Endothelial cell of umbilical vein (primary cell): Measurements from ENCODE around the gene RYR3. TPM values are rescaled to one million over a fixed set of nuclear protein-coding genes. Genes with fewer than 3 reads are reported as not detected.

Experiments
- BruUV-seq: library from RNA; stranded (reverse); fragments of 400-500 nt; replicated peaks from 2 replicates; lab custom pipeline; 2021; lab: Mats Ljungman, UMichigan
- CTCF ChIA-PET: fragments of 300-600, 350-600 bp; sonication (Branson Sonifier 250); formaldehyde crosslinking; loops from one replicate; lab custom pipeline; 2021; ENCODE audit warnings: antibody characterized with exemption, inconsistent platforms; lab: Charles Lee
- POLR2A ChIA-PET: fragments of 300-600, 350-600 bp; sonication (Branson Sonifier 250); formaldehyde crosslinking; loops from one replicate; lab custom pipeline; 2021; ENCODE audit warnings: antibody characterized with exemption, inconsistent platforms; lab: Charles Lee
- DNase-seq: peaks from one replicate; pipeline ENCODE4 v3.0.0-alpha.2; 2011; ENCODE audit warnings: low read depth, low spot score
- FAIRE-seq: peaks from 2 replicates; lab custom pipeline; 2011; peaks lifted over from hg19 to GRCh38; lab: Jason Lieb, UNC
- H2AFZ ChIP-seq: 2 replicates; pipeline ENCODE4 v1.6.0; 2012; ENCODE audit warnings: low read depth, low read length, control low read depth, inconsistent platforms
- H3K27ac ChIP-seq: 2 replicates; pipeline ENCODE4 v1.5.1; 2011; ENCODE audit warnings: low read depth, mild to moderate bottlenecking, control low read depth, low read length, moderate library complexity; ENCODE audit not compliant: insufficient read depth
- H3K27me3 ChIP-seq, 2 experiments: 2 replicates each; pipeline versions ENCODE4 v1.6.0 to v1.6.1; 2011; ENCODE audit warnings: low read length in 2 of 2, mixed read lengths in 1 of 2; ENCODE audit not compliant: control insufficient read depth in 2 of 2, insufficient read depth in 2 of 2
- H3K36me3 ChIP-seq, 2 experiments: 2 replicates in 1 of 2; 3 replicates in 1 of 2; pipeline ENCODE4 v1.5.1; 2011; ENCODE audit warnings: low read length in 2 of 2, mild to moderate bottlenecking in 1 of 2, moderate library complexity in 1 of 2; ENCODE audit not compliant: control insufficient read depth in 2 of 2, insufficient read depth in 2 of 2; ENCODE audit errors: extremely low read depth in 1 of 2
- H3K4me1 ChIP-seq: 3 replicates; pipeline ENCODE4 v1.5.1; 2011; ENCODE audit warnings: mild to moderate bottlenecking, low read length; ENCODE audit not compliant: control insufficient read depth, insufficient read depth; ENCODE audit errors: extremely low read depth
- H3K4me2 ChIP-seq: 2 replicates; pipeline ENCODE4 v1.6.1; 2011; ENCODE audit warnings: low read length, control low read depth, mixed read lengths; ENCODE audit not compliant: insufficient read depth
- H3K4me3 ChIP-seq, 3 experiments: fragments of 200-600 bp in 1 of 3; sonication (generic), shearing (Covaris generic) in 1 of 3; replicated peaks in 1 of 3; 2 replicates each; pipeline ENCODE4 v1.5.1; 2011 to 2016; ENCODE audit warnings: control low read depth in 3 of 3, low read length in 3 of 3, mild to moderate bottlenecking in 2 of 3, inconsistent platforms in 1 of 3, low read depth in 1 of 3, moderate library complexity in 1 of 3; ENCODE audit not compliant: insufficient read depth in 1 of 3
- H3K79me2 ChIP-seq: 2 replicates; pipeline ENCODE4 v1.6.0; 2012; ENCODE audit warnings: low read length, inconsistent platforms; ENCODE audit not compliant: control insufficient read depth, insufficient read depth
- H3K9ac ChIP-seq: replicated peaks from 2 replicates; pipeline ENCODE3; 2011; ENCODE audit warnings: low read length, control low read depth; ENCODE audit not compliant: insufficient read depth; ENCODE audit errors: extremely low read depth
- H3K9me1 ChIP-seq: replicated peaks from 3 replicates; pipeline ENCODE4 v1.6.0; 2011; ENCODE audit warnings: mild to moderate bottlenecking, low read length; ENCODE audit not compliant: control insufficient read depth, insufficient read depth; ENCODE audit errors: extremely low read depth
- H3K9me3 ChIP-seq: replicated peaks from 2 replicates; pipeline ENCODE4 v1.5.1; 2012; ENCODE audit warnings: low read length, inconsistent platforms; ENCODE audit not compliant: control insufficient read depth, insufficient read depth
- H4K20me1 ChIP-seq: replicated peaks from 2 replicates; pipeline ENCODE3; 2011; ENCODE audit warnings: mild to moderate bottlenecking, low read length; ENCODE audit not compliant: control insufficient read depth, insufficient read depth; ENCODE audit errors: extremely low read depth
- EZH2 ChIP-seq: IDR thresholded peaks from 2 replicates; pipeline ENCODE4 v1.6.1; 2012; ENCODE audit warnings: borderline replicate concordance, low read depth, mild to moderate bottlenecking, moderate library complexity, low read length, inconsistent platforms; ENCODE audit not compliant: severe bottlenecking
- FOS ChIP-seq: IDR thresholded peaks from 2 replicates; pipeline ENCODE4 v1.6.1; 2011; ENCODE audit warnings: mild to moderate bottlenecking, low read length, moderate library complexity, borderline replicate concordance; ENCODE audit not compliant: insufficient read depth
- GATA2 ChIP-seq: IDR thresholded peaks from 2 replicates; pipeline ENCODE4 v1.7.0; 2011; ENCODE audit warnings: low read depth, mild to moderate bottlenecking, moderate library complexity, mixed read lengths, low read length; ENCODE audit not compliant: insufficient read length, insufficient read depth
- JUN ChIP-seq: IDR thresholded peaks from 2 replicates; pipeline ENCODE4 v1.6.1; 2011; ENCODE audit warnings: borderline replicate concordance, low read depth; ENCODE audit not compliant: insufficient read length, insufficient read depth
- MYC ChIP-seq: IDR thresholded peaks from one replicate; pipeline ENCODE4 v1.6.1; 2011; ENCODE audit warnings: mild to moderate bottlenecking, low read depth, low read length
- POLR2A ChIP-seq: IDR thresholded peaks from 2 replicates; pipeline ENCODE4 v1.6.1; 2012; ENCODE audit warnings: low read depth, mild to moderate bottlenecking, control low read depth, low read length
- POLR2AphosphoS5 ChIP-seq: IDR thresholded peaks from 2 replicates; pipeline ENCODE4 v1.6.1; 2012; ENCODE audit warnings: low read depth, mild to moderate bottlenecking, control low read depth, low read length, moderate library complexity; ENCODE audit not compliant: insufficient read depth
- dilution Hi-C: fragments of 300-500 bp; cut with MboI; formaldehyde crosslinking; loops from one replicate; pipeline ENCODE4 v1.15.0; 2019; ENCODE audit warnings: low sequenced_read_pairs; ENCODE audit not compliant: extremely low pct_ligation_motif_present
- intact Hi-C: fragments of 100-400 bp; cut with micrococcal nuclease; formaldehyde crosslinking; loops from one replicate; pipeline ENCODE4 v1.10.0; 2022
- polyA plus RNA-seq, 4 experiments: library from polyadenylated mRNA; depleted of rRNA in 3 of 4; stranded (reverse) in 3 of 4; unstranded in 1 of 4; fragments of >200 nt; gene quantifications; 2 replicates each; pipeline versions ENCODE4 v1.2.1 to v1.2.3, GENCODE V29; 2011 to 2012; ENCODE audit warnings: missing spikeins in 1 of 4
- total RNA-seq: library from RNA; stranded (reverse); gene quantifications from 2 replicates; pipeline ENCODE4 v1.2.3, GENCODE V29; 2021
- TF ChIP-seq, protein P1 (sequence below): IDR thresholded peaks from 2 replicates; pipeline ENCODE4 v1.6.1; 2011; ENCODE audit not compliant: insufficient read depth, insufficient read length
- TF ChIP-seq, protein P2 (sequence below), 2 donors: IDR thresholded peaks; 1 replicate in 1 of 2; 2 replicates in 1 of 2; pipeline ENCODE4 v1.5.1; 2011; ENCODE audit warnings: low read length in 2 of 2, mild to moderate bottlenecking in 2 of 2, moderate library complexity in 2 of 2, control low read depth in 1 of 2, inconsistent platforms in 1 of 2, low read depth in 1 of 2; ENCODE audit not compliant: insufficient read depth in 1 of 2; ENCODE audit errors: extremely low read depth in 1 of 2

The RYR3 gene
- total and polyA plus RNA-seq, 2 donors (not counting 3 experiments of a cell fraction or from before 2014, with no cell fraction given) = not detected

DNA sequence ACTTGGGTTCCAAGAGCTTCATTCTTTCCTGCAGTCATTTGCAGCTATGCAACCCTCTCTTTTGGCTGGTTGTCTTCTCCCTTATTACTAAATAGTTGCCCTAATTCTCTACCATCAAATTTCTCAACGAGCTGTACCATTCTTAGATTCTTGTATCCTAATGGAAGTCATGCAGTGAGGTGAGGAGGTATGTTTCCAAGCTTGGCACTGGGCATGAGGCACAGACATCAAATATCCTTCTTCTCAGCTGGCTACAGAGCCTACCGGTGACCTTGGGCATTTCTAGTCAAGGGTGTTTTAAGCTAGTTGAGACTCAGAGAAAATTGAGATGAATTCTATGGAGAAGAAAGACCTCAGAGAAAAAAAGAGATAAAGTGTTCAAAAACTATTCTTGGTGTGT, 166.1 kb downstream of the RYR3 start:
- intact Hi-C loops (no loop called here), dilution Hi-C loops (no loop called here)
- H3K27me3 ChIP-seq = no peaks in the 10 kb centered on the region
- ChIA-PET POLR2A (no interaction called here), CTCF (no interaction called here)
- no peak overlapping the region for H2AFZ ChIP-seq
- H3K79me2 ChIP-seq = no peaks in the 10 kb centered on the region
- H3K9me1 ChIP-seq = no peaks in the 10 kb centered on the region
- no peaks in the 10 kb centered on the region for H3K36me3 ChIP-seq
- H3K4me2 ChIP-seq = no peak overlapping the region
- H3K4me3 ChIP-seq = no peak overlapping the region
- no peaks in the 10 kb centered on the region for H3K4me1 ChIP-seq
- no peak overlapping the region for H3K9ac ChIP-seq
- no peaks in the 10 kb centered on the region for H4K20me1 ChIP-seq
- no TSS peak for BruUV-seq
- H3K9me3 ChIP-seq = no peaks in the 10 kb centered on the region
- DNase-seq (no peak), FAIRE-seq (no peak)
- TF ChIP-seq, protein P1, sequence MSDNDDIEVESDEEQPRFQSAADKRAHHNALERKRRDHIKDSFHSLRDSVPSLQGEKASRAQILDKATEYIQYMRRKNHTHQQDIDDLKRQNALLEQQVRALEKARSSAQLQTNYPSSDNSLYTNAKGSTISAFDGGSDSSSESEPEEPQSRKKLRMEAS = no peak
- TF ChIP-seq POLR2AphosphoS5 (no peak), GATA2 (no peak), EZH2 (no peak), JUN (no peak), MYC (no peak), POLR2A (no peak), FOS (no peak)
- TF ChIP-seq, protein P2, sequence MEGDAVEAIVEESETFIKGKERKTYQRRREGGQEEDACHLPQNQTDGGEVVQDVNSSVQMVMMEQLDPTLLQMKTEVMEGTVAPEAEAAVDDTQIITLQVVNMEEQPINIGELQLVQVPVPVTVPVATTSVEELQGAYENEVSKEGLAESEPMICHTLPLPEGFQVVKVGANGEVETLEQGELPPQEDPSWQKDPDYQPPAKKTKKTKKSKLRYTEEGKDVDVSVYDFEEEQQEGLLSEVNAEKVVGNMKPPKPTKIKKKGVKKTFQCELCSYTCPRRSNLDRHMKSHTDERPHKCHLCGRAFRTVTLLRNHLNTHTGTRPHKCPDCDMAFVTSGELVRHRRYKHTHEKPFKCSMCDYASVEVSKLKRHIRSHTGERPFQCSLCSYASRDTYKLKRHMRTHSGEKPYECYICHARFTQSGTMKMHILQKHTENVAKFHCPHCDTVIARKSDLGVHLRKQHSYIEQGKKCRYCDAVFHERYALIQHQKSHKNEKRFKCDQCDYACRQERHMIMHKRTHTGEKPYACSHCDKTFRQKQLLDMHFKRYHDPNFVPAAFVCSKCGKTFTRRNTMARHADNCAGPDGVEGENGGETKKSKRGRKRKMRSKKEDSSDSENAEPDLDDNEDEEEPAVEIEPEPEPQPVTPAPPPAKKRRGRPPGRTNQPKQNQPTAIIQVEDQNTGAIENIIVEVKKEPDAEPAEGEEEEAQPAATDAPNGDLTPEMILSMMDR (IDR thresholded peaks at IDR 0.05; ENCODE audit: extremely low read depth in 1 of 2, insufficient read depth in 1 of 2, low read depth in 1 of 2, low read length in 2 of 2) = no peak
- H3K27ac ChIP-seq = no peak overlapping the region
